CD14-positive monocyte (primary cell): Measurements from ENCODE around the gene IMMT. TPM values are rescaled to one million over a fixed set of nuclear protein-coding genes. Genes with fewer than 3 reads are reported as not detected.

ENCODE experiments used
- DNase-seq, 3 donors: peaks; one replicate each; pipeline ENCODE4 v3.0.0-alpha.2; 2011 to 2022
- H2AFZ ChIP-seq: 2 replicates; pipeline ENCODE4 v1.6.0; 2012; ENCODE audit warnings: mild to moderate bottlenecking, low read depth, low read length, inconsistent platforms; ENCODE audit not compliant: insufficient read depth, poor library complexity, severe bottlenecking
- H3K27ac ChIP-seq, 2 donors: 1 replicate in 1 of 2; 2 replicates in 1 of 2; pipeline ENCODE4 v1.5.1; 2012 to 2013; ENCODE audit warnings: low read length in 2 of 2, control low read depth in 1 of 2, inconsistent platforms in 1 of 2, low read depth in 1 of 2, mild to moderate bottlenecking in 1 of 2
- H3K27me3 ChIP-seq, 2 donors: one replicate each; pipeline versions ENCODE4 v1.6.0 to v1.6.1; 2011 to 2013; ENCODE audit warnings: low read length in 2 of 2; ENCODE audit not compliant: control insufficient read depth in 2 of 2, insufficient read depth in 2 of 2
- H3K36me3 ChIP-seq, 2 donors: replicated peaks in 1 of 2; 1 replicate in 1 of 2; 2 replicates in 1 of 2; pipeline versions ENCODE4 v1.5.1 to v1.6.1; 2012 to 2013; ENCODE audit warnings: low read length in 2 of 2, control low read depth in 1 of 2, inconsistent platforms in 1 of 2, mild to moderate bottlenecking in 1 of 2; ENCODE audit not compliant: insufficient read depth in 2 of 2, control insufficient read depth in 1 of 2
- H3K4me1 ChIP-seq, 2 donors: 1 replicate in 1 of 2; 2 replicates in 1 of 2; pipeline versions ENCODE4 v1.5.1 to v1.6.1; 2012 to 2013; ENCODE audit warnings: low read length in 2 of 2, control low read depth in 1 of 2, inconsistent platforms in 1 of 2, mild to moderate bottlenecking in 1 of 2, moderate library complexity in 1 of 2; ENCODE audit not compliant: insufficient read depth in 2 of 2, control insufficient read depth in 1 of 2
- H3K4me2 ChIP-seq: replicated peaks from 2 replicates; pipeline ENCODE3; 2012; ENCODE audit warnings: low read length, moderate library complexity, mild to moderate bottlenecking; ENCODE audit not compliant: poor library complexity, severe bottlenecking; ENCODE audit errors: extremely low read depth
- H3K4me3 ChIP-seq, 3 experiments: fragments of 200-600 bp in 1 of 3; sonication (generic) in 1 of 3; replicated peaks in 1 of 3; 1 replicate in 2 of 3; 2 replicates in 1 of 3; pipeline ENCODE4 v1.5.1; 2011 to 2013; ENCODE audit warnings: low read length in 3 of 3, mild to moderate bottlenecking in 3 of 3, control low read depth in 2 of 3, low read depth in 2 of 3, inconsistent platforms in 1 of 3, moderate library complexity in 1 of 3
- H3K79me2 ChIP-seq: 2 replicates; pipeline ENCODE4 v1.6.0; 2012; ENCODE audit warnings: mild to moderate bottlenecking, control low read depth, inconsistent platforms, low read length, moderate library complexity; ENCODE audit not compliant: insufficient read depth
- H3K9ac ChIP-seq: 2 replicates; pipeline ENCODE4 v1.6.0; 2017; ENCODE audit warnings: low read length, mild to moderate bottlenecking; ENCODE audit not compliant: insufficient read depth, poor library complexity, severe bottlenecking
- H3K9me3 ChIP-seq, 2 donors: replicated peaks in 1 of 2; 1 replicate in 1 of 2; 2 replicates in 1 of 2; pipeline versions ENCODE4 v1.5.1 to v1.6.1; 2012 to 2013; ENCODE audit warnings: low read length in 2 of 2, control low read depth in 1 of 2; ENCODE audit not compliant: control insufficient read depth in 1 of 2, insufficient read depth in 1 of 2
- H4K20me1 ChIP-seq: 2 replicates; pipeline ENCODE4 v1.6.0; 2012; ENCODE audit warnings: mild to moderate bottlenecking, low read length, control low read depth, moderate library complexity; ENCODE audit not compliant: insufficient read depth
- H3K27ac Mint-ChIP-seq, 7 donors: one replicate each; pipeline ENCODE4 v1.8.0; 2020; ENCODE audit warnings: mild to moderate bottlenecking in 7 of 7, mixed read lengths in 7 of 7, moderate library complexity in 6 of 7, inconsistent platforms in 2 of 7
- H3K27me3 Mint-ChIP-seq, 3 donors: one replicate each; pipeline ENCODE4 v1.8.0; 2021 to 2022; ENCODE audit warnings: low read depth in 3 of 3, mild to moderate bottlenecking in 3 of 3, mixed read lengths in 3 of 3, moderate library complexity in 3 of 3, inconsistent platforms in 1 of 3
- H3K36me3 Mint-ChIP-seq, 2 donors: one replicate each; pipeline ENCODE4 v1.8.0; 2020; ENCODE audit warnings: mixed read lengths in 2 of 2, inconsistent platforms in 1 of 2, mild to moderate bottlenecking in 1 of 2
- H3K4me1 Mint-ChIP-seq: one replicate; pipeline ENCODE4 v1.8.0; 2020; ENCODE audit warnings: mild to moderate bottlenecking, mixed read lengths
- H3K4me3 Mint-ChIP-seq, 2 donors: one replicate each; pipeline ENCODE4 v1.8.0; 2020; ENCODE audit warnings: mild to moderate bottlenecking in 2 of 2, mixed read lengths in 2 of 2, moderate library complexity in 1 of 2
- H3K9me3 Mint-ChIP-seq, 7 donors: one replicate each; pipeline ENCODE4 v1.8.0; 2020 to 2022; ENCODE audit warnings: mixed read lengths in 7 of 7, mild to moderate bottlenecking in 6 of 7, moderate library complexity in 6 of 7, inconsistent platforms in 2 of 7
- WGBS: methylation state at CpG from one replicate; pipeline ENCODE4 v1.1.5; 2013; ENCODE audit warnings: missing lambda C conversion rate; ENCODE audit not compliant: insufficient coverage; 5-methylcytosine and 5-hydroxymethylcytosine counted together
- intact Hi-C, 2 donors: fragments of 100-400 bp; cut with micrococcal nuclease; formaldehyde crosslinking; loops; one replicate each; pipeline versions ENCODE4 v1.15.0 to v1.15.1; 2023
- polyA plus RNA-seq, 3 donors: library from polyadenylated mRNA; depleted of rRNA in 1 of 3; unstranded in 2 of 3; stranded (reverse) in 1 of 3; fragments of 300-500 nt in 2 of 3; fragments of >200 nt in 1 of 3; fragmentation: Illumina TruSeq in 2 of 3; gene quantifications; 1 replicate in 2 of 3; 2 replicates in 1 of 3; pipeline ENCODE4 v1.2.3, GENCODE V29; 2012 to 2021
- TF ChIP-seq, protein P1 (sequence below): fragments of 200-600 bp; IDR thresholded peaks from one replicate; pipeline ENCODE4 v1.8.0; 2022; ENCODE audit warnings: antibody characterized with exemption, mild to moderate bottlenecking

The IMMT gene
- polyA plus RNA-seq, 3 donors: 24.3 to 54.0 (median 41.2) TPM

- no CpG with 5 or more reads among the region's 4 CpGs for WGBS
- Mint-ChIP-seq H3K27me3 (peaks cover 0 to 1% (median 0%) of the 10 kb centered on the region in 3 donors), H3K27ac (no peak overlapping the region), H3K4me3 (no peak overlapping the region), H3K4me1 (no peaks in the 10 kb centered on the region), H3K36me3 (peaks cover 70 to 89% of the 10 kb centered on the region in 2 donors), H3K9me3 (no peaks in the 10 kb centered on the region)
- Histone ChIP-seq H3K79me2 (no peaks in the 10 kb centered on the region), H3K4me2 (no peak overlapping the region), H3K27me3 (no peaks in the 10 kb centered on the region), H3K4me1 (no peaks in the 10 kb centered on the region), H2AFZ (no peak overlapping the region), H3K4me3 (no peak overlapping the region), H3K27ac (no peak overlapping the region), H3K36me3 (peaks cover 79 to 99% of the 10 kb centered on the region in 2 donors), H3K9ac (no peak overlapping the region), H3K9me3 (no peaks in the 10 kb centered on the region), H4K20me1 (no peaks in the 10 kb centered on the region)
- DNase-seq: no peak
- intact Hi-C loops: no loop called here
- TF ChIP-seq, protein P1, sequence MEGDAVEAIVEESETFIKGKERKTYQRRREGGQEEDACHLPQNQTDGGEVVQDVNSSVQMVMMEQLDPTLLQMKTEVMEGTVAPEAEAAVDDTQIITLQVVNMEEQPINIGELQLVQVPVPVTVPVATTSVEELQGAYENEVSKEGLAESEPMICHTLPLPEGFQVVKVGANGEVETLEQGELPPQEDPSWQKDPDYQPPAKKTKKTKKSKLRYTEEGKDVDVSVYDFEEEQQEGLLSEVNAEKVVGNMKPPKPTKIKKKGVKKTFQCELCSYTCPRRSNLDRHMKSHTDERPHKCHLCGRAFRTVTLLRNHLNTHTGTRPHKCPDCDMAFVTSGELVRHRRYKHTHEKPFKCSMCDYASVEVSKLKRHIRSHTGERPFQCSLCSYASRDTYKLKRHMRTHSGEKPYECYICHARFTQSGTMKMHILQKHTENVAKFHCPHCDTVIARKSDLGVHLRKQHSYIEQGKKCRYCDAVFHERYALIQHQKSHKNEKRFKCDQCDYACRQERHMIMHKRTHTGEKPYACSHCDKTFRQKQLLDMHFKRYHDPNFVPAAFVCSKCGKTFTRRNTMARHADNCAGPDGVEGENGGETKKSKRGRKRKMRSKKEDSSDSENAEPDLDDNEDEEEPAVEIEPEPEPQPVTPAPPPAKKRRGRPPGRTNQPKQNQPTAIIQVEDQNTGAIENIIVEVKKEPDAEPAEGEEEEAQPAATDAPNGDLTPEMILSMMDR: no peak
Observed at GRCh38 chr2:86158286-86158685, 37.0 kb downstream of the IMMT start.

GRCh38 chr2:86157009-86157556 lies 38.2 kb downstream of the IMMT start:
- H3K4me1 Mint-ChIP-seq: no peaks in the 10 kb centered on the region
- Histone ChIP-seq H3K4me3 (no peak overlapping the region), H2AFZ (no peak overlapping the region), H3K79me2 (no peaks in the 10 kb centered on the region), H3K27ac (no peak overlapping the region), H3K9me3 (no peaks in the 10 kb centered on the region), H3K4me1 (no peaks in the 10 kb centered on the region), H3K36me3 (peaks cover 70 to 97% of the 10 kb centered on the region in 2 donors), H3K9ac (no peak overlapping the region), H4K20me1 (no peaks in the 10 kb centered on the region), H3K4me2 (no peak overlapping the region), H3K27me3 (no peaks in the 10 kb centered on the region)
- peaks cover 0 to 1% (median 0%) of the 10 kb centered on the region in 3 donors for H3K27me3 Mint-ChIP-seq
- H3K27ac Mint-ChIP-seq: no peak overlapping the region
- no peak overlapping the region for H3K4me3 Mint-ChIP-seq
- peaks cover 69 to 87% of the 10 kb centered on the region in 2 donors for H3K36me3 Mint-ChIP-seq
- TF ChIP-seq, protein P1: no peak
- H3K9me3 Mint-ChIP-seq: no peaks in the 10 kb centered on the region
- intact Hi-C loops: no loop called here
- no peak for DNase-seq
- 100% methylated on average over 2 of the region's 2 CpGs for WGBS
